ENCODE results near the gene RMP24.
"Not testable (repeated sequence)": the region's sequence is repeated elsewhere in the genome, so short reads cannot be mapped to it uniquely, and the experiment has no call there.

The RMP24 gene

GRCh38 chr18:36020174-36020711 is 47.8 kb downstream of the RMP24 start:
- TF ChIP-seq Cebpa-rat (IDR thresholded peaks at IDR 0.05) = no peak
- H3K36me3 ChIP-seq = peaks cover 35% of the 10 kb centered on the region
- H4K20me1 ChIP-seq = peaks cover 7% of the 10 kb centered on the region; the same call in 1 of the 2 replicates
- H3K4me2 ChIP-seq = no peak overlapping the region
- H3K27me3 ChIP-seq = no peaks in the 10 kb centered on the region
- no peaks in the 10 kb centered on the region for H3K9me3 ChIP-seq
- H3K4me3 ChIP-seq = no peak overlapping the region
- H3K4me1 ChIP-seq = peaks cover 13% of the 10 kb centered on the region
- H3K27ac ChIP-seq = no peak overlapping the region
- H3K9ac ChIP-seq = no peak overlapping the region

GRCh38 chr18:36023336-36023735 is 50.9 kb downstream of the RMP24 start:
- no peaks in the 10 kb centered on the region for H3K9me3 ChIP-seq
- no peak overlapping the region for H3K4me2 ChIP-seq
- H3K9ac ChIP-seq = no peak overlapping the region
- no peaks in the 10 kb centered on the region for H4K20me1 ChIP-seq
- H3K27ac ChIP-seq = no peak overlapping the region
- no peak overlapping the region for H3K4me3 ChIP-seq
- no peaks in the 10 kb centered on the region for H3K27me3 ChIP-seq
- H3K36me3 ChIP-seq = peaks cover 59% of the 10 kb centered on the region
- no peaks in the 10 kb centered on the region for H3K4me1 ChIP-seq
- no peak for TF ChIP-seq Cebpa-rat (IDR thresholded peaks at IDR 0.05)

DNA sequence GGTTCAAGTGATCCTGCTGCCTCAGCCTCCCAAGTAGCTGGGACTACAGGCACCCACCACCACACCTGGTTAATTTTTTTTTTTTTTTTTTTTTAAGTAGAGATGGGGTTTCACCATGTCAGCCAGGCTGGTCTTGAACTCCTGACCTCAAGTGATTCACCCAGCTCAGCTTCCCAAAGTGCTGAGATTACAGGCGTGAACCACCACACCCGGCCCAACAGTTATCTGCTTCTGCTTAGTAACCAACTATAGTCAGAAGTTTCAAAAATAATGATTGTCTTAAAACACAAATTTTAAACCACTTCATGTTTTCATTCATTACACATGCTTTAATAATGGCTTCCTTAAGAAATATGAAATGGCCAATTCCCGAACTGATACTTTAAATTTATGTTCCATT is 51.8 kb downstream of the RMP24 start:
- not testable (repeated sequence) for H3K4me1 ChIP-seq, H3K4me2 ChIP-seq, H4K20me1 ChIP-seq, H3K27ac ChIP-seq, H3K9me3 ChIP-seq, H3K4me3 ChIP-seq, H3K27me3 ChIP-seq, H3K9ac ChIP-seq
- peaks cover 68% of the 10 kb centered on the region for H3K36me3 ChIP-seq

GRCh38 chr18:36025025-36025424 is 52.5 kb downstream of the RMP24 start:
- Histone ChIP-seq H3K9me3 (no peaks in the 10 kb centered on the region), H3K27ac (no peak overlapping the region), H3K4me3 (no peak overlapping the region), H3K27me3 (no peaks in the 10 kb centered on the region), H4K20me1 (no peaks in the 10 kb centered on the region), H3K4me2 (no peak overlapping the region), H3K4me1 (no peaks in the 10 kb centered on the region), H3K36me3 (peaks cover 68% of the 10 kb centered on the region), H3K9ac (no peak overlapping the region)
- TF ChIP-seq Cebpa-rat (IDR thresholded peaks at IDR 0.05) = no peak

DNA sequence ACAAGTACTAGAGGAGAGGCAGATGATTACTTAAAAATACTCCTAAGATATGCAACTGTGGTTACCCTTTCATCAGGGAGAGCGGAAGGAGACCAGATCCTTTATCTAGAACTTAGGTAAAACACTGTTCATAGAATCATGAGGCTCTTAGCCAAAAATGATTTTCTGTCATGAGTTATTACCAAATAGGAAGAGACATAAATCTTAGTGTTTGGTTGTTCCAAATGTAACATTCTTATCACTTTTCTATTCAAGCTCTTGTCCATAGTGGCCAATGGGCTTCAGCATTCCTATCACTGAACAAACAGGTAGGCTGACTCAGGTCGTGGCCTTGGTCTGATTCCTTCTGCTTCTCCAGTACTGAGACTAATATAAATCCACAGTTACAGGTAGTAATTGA is 56.4 kb downstream of the RMP24 start:
- Histone ChIP-seq H3K4me1 (peaks cover 19% of the 10 kb centered on the region), H3K9ac (no peak overlapping the region), H3K4me3 (no peak overlapping the region), H3K36me3 (peaks cover 79% of the 10 kb centered on the region), H3K9me3 (no peaks in the 10 kb centered on the region), H3K27me3 (no peaks in the 10 kb centered on the region), H3K4me2 (no peak overlapping the region), H3K27ac (no peak overlapping the region), H4K20me1 (peaks cover 15% of the 10 kb centered on the region)
- TF ChIP-seq Cebpa-rat (IDR thresholded peaks at IDR 0.05) = no peak
